GM21576 (cell line): Measurements from ENCODE around the gene RCCD1.

Source experiments
- ATAC-seq: cut with Tn5 transposase; IDR thresholded peaks from one replicate; pipeline ENCODE4 v1.9.1; 2021; ENCODE audit warnings: mild to moderate bottlenecking, moderate library complexity; ENCODE audit not compliant: unreplicated experiment

RCCD1 gene

GRCh38 chr15:90962021-90962420 lies 7.3 kb downstream of the RCCD1 start:
- ATAC-seq = no peak

- ATAC-seq = no peak
Measured at GRCh38 chr15:90966262-90966661, 11.6 kb downstream of the RCCD1 start.

GRCh38 chr15:90967206-90967605 lies 12.5 kb downstream of the RCCD1 start:
- ATAC-seq = no peak

GRCh38 chr15:90968434-90968833 lies 13.8 kb downstream of the RCCD1 start:
- no peak for ATAC-seq

DNA sequence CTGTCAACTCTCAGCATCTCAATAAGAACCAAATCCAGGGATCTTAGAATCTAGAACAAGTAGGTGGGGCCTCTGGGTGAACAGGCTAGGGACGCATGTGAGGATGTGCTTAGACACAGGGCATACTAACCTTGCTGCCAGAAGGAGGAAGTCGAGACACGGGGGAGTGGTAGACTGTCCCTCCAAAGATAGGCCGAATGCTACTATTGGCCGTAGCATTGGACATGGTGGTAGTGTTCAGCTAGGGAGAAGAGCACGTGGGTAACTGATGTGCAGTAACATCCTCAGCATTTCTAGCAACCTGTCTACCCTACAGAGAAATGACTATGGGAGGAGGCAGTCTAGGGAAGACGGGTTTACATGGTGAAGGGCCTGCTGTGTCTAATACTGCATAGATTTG lies 15.6 kb downstream of the RCCD1 start:
- no peak for ATAC-seq

GRCh38 chr15:90972133-90972532 lies 17.4 kb downstream of the RCCD1 start:
- ATAC-seq = no peak

DNA sequence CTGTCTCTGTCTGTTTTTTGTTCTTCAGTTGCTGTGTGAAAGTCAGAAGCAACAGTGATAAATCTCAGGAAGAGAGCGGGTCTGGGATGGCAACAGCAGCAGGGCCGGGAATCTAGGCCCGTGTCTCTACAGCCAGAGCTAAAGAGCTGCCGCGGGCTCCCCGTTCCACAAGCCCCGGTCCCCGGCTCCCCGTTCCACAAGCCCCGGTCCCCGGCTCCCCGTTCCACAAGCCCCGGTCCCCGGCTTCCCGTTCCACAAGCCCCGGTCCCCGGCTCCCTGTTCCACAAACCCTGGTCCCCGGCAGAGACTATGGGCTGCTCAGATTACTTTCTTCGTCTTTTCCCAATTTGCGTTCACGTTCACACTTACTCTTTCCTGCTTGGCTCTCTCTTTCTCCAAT lies 19.5 kb downstream of the RCCD1 start:
- ATAC-seq = no peak

- ATAC-seq = no peak
Measured at GRCh38 chr15:90979582-90979981, 24.9 kb downstream of the RCCD1 start.

- peak; percentile 77 for ATAC-seq
Measured at GRCh38 chr15:90981681-90982080, 27.0 kb downstream of the RCCD1 start.

GRCh38 chr15:90982135-90982534 lies 27.5 kb downstream of the RCCD1 start:
- ATAC-seq = peak; percentile 18

DNA sequence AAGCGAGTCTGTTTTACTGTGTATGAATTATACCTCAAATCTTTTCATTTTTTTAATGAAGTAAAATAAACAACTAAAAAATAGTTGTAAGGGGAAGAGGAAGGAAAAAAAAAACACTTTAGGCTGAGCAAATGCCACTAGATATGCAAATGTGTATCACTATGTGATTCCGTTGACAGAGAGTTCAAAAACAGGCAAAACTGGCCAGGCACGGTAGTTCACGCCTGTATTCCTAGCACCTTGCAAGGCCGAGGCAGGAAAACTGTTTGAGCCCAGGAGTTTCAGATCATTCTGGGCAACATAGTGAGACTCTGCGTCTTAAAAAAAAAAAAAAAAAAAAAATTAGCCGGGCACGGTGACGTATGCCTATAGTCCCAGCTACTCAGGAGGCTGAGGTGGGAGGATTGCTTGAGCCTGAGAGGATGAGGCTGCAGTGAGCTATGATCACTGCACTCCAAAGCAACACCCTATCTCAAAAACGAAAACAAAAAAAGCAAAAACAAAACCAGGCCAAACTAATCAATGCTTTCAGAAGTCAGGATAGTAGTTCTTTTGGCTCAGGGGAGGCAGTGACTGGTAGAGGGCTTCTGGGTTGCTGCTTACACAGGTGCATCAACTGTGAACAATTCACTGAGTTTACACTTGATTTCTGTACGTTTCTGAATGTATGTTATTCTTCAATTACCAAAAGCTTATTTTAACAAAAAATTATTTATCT lies 32.3 kb downstream of the RCCD1 start:
- ATAC-seq = peak; percentile 47

DNA sequence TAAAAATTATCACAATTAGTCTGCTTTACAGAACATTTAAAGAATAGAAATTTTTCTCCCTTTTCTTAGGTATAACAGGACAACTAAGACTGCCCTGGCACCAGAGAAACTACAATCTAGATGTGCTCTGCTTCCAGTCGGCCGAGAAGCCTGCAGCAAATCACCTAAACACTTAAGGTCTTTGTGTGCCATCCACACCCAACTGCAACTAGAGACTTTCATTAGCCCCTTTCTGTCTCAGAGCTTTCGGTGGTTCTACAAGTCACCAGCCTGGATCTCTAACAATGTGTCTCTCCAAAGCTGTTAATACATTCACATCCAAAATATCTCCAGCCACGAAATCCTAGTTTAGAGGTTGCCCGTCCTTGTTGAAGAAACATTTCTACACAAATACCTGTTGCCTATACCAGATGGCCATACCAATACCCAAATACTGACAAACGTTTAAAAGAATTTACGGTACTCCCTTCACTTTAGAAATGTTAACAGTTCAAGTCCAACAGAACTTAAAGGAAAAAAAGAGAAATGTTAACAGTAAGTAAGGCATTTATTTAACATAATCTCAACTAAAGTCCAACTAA lies 33.0 kb downstream of the RCCD1 start:
- no peak for ATAC-seq

DNA sequence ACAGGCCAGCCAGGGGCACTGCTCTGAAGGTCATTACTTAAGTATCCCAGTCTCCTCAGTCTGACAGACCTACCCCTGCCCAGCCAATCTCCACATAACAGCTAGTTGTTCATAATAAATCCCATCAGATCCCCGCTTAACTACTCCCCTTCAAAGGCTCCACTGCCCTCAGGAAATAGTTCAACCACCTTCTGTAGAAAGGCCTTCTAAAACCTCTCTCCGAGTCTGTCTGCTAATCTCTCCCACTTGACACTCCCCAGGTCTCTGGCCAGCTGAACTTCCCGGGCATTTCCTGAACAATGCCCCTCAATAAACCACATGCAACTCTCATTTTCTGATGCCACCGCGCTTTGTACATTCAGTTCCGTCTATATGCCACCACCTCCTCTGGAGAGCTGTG lies 33.6 kb downstream of the RCCD1 start:
- no peak for ATAC-seq

GRCh38 chr15:90989040-90989768 lies 34.5 kb downstream of the RCCD1 start:
- ATAC-seq = no peak

- ATAC-seq = no peak
Measured at GRCh38 chr15:90990446-90990845, 35.8 kb downstream of the RCCD1 start.

DNA sequence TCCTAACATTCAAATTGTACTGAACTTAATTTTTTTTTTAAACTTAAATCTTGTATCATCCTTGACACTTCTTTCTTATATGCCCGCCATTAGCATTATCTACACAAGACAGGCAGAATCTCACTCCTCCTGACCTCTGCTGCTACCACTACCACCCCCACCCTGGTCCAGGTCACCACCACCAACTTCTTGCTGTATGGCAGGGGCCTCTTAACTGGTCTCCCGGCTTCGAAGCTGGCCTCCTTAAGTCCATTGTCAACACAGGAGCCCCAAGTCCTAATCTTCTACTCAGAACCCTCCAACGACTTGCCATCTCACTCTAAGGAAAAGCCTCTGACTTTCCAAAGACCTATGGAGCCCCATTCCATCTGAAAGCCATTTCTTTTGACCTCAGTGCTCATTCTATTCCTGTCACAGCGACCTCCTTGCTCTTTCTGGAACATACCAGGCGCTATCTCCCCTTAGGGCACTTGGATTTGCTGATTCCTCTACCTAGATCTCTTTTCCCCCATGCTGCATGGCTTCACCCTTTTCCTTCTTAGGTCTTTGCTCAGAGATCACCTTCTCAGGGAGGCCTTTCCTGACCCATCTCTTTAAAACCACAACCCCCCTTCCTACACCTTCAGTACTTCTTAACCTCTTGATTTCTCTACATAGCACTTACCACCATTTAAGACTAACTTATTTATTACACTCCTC lies 37.1 kb downstream of the RCCD1 start:
- no peak for ATAC-seq

GRCh38 chr15:90994059-90994416 lies 39.4 kb downstream of the RCCD1 start:
- ATAC-seq = peak; percentile 17

DNA sequence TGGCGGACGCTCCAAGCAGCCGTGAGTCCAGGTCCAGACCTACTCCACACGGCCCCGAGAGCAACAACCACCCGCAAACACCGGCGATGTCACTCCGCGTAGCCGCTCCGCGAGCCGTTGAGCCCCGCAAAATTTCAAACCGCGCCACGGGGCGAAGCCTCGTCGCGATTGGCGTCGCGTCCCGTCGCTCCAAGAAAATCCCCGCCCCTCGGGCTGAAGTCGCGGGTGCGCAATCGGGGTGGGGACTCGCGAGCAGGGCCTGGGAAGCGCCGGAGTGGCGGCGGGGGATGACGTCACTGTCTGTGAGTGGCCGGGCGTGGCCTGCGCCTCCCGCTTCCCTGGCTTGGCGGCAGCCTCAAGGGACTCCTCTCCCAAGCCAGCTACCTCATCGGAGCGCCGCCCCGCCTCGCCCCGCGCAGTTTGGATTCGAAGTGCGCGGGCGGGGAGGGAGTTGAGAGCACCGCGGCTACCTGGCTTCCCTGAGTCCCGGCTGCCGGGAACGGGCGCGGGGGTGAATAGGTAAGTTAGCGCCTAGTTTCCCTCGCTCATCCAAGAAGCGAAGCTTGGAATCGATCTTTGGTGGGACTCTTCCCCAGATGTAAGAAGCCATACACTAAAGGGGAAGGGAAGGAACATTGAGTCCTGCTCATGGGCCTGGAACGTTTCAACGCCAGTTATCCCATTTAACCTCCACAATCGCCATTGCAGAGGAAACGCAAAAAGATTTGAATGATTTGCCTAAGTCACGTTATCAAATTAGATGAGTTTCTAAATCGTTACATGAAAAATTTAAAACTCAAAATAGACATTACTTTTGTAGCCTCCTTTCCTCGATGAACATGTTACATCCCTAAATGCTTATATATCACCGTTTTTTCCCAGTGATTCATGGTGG lies 40.0 kb downstream of the RCCD1 start, which contains the start of gene PRC1:
PRC1 (minus strand) TSS at position 119 of the 895 bp plus-strand sequence; CDS start at position 1, 118 bp downstream.
- peak; percentile 93 for ATAC-seq

DNA sequence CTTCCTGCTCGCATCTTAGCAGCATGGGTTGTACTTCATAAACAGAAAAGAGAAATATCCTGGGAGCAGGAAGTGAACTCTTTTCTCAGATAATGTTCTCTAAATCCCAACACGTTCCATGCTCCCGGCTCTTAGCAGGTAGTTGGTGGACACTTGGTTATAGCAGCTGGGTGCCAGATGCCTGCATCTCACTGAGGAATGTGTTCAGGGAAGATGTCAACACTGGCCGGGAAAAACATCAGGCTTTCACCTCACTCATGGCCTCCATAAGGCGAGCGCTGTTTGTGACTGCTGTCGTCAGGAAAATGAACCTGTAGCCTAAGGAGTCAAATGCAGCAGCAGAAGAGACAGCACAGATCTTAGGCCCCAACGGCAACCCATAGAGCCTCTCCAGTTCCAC lies 44.1 kb downstream of the RCCD1 start:
- ATAC-seq = no peak

- ATAC-seq = no peak
Measured at GRCh38 chr15:91001209-91001608, 46.5 kb downstream of the RCCD1 start.
